WTC11 (cell line): ENCODE data around the gene GGA2. TPM values are rescaled to one million over a fixed set of nuclear protein-coding genes. Genes with fewer than 3 reads are reported as not detected.

Experiments used
- ATAC-seq: fragments of 200-7000 bp; cut with Tn5 transposase; 2 replicates; pipeline ENCODE4 v1.10.0; 2021; ENCODE audit warnings: mild to moderate bottlenecking, moderate library complexity
- CTCF ChIA-PET: fragments of 300-600 bp; sonication (Branson Sonifier 250); formaldehyde crosslinking; loops from one replicate; lab custom pipeline; 2021; ENCODE audit warnings: antibody characterized with exemption; lab: Charles Lee
- POLR2A ChIA-PET: fragments of 350-600 bp; sonication (Branson Sonifier 250); formaldehyde crosslinking; loops from one replicate; lab custom pipeline; 2021; ENCODE audit warnings: antibody characterized with exemption; lab: Charles Lee
- DNase-seq: peaks from one replicate; pipeline ENCODE4 v3.0.0; 2021; ENCODE audit warnings: low spot score
- H3K27ac Mint-ChIP-seq: 2 replicates; pipeline ENCODE4 v1.8.0; 2021; ENCODE audit warnings: mixed read lengths
- H3K27me3 Mint-ChIP-seq: 2 replicates; pipeline ENCODE4 v1.8.0; 2021; ENCODE audit warnings: low read depth, mild to moderate bottlenecking, moderate library complexity, mixed read lengths
- H3K36me3 Mint-ChIP-seq: 2 replicates; pipeline ENCODE4 v1.8.0; 2021; ENCODE audit warnings: mixed read lengths
- H3K4me1 Mint-ChIP-seq: 2 replicates; pipeline ENCODE4 v1.8.0; 2022; ENCODE audit warnings: mixed read lengths
- H3K4me3 Mint-ChIP-seq: 2 replicates; pipeline ENCODE4 v1.8.0; 2021; ENCODE audit warnings: mild to moderate bottlenecking, moderate library complexity, mixed read lengths
- H3K9me3 Mint-ChIP-seq: 2 replicates; pipeline ENCODE4 v1.8.0; 2021; ENCODE audit warnings: mixed read lengths
- KAT7 ChIP-seq: sonication (generic); formaldehyde crosslinking; IDR thresholded peaks from 2 replicates; pipeline ENCODE4 v1.8.1; 2023; ENCODE audit warnings: missing genetic modification reagents, mild to moderate bottlenecking, borderline replicate concordance
- NR1H2 ChIP-seq: sonication (generic); formaldehyde crosslinking; IDR thresholded peaks from 2 replicates; pipeline ENCODE4 v1.9.0; 2021; ENCODE audit warnings: mild to moderate bottlenecking, moderate library complexity, missing genetic modification reagents
- OVOL2 ChIP-seq: fragments of 250-450 bp; sonication (Bioruptor Pico); IDR thresholded peaks from 2 replicates; pipeline ENCODE4 v1.9.0; 2021; ENCODE audit warnings: mild to moderate bottlenecking, borderline replicate concordance
- total RNA-seq: library from RNA; stranded (reverse); gene quantifications from 3 replicates; pipeline ENCODE4 v1.2.3, GENCODE V29; 2021
- TF ChIP-seq, protein P1 (sequence below): fragments of 200-600 bp; IDR thresholded peaks from 2 replicates; pipeline ENCODE4 v1.8.0; 2022; ENCODE audit warnings: antibody characterized with exemption
- TF ChIP-seq, protein P2 (sequence below): fragments of 250-450 bp; sonication (Bioruptor Pico); IDR thresholded peaks from 2 replicates; pipeline ENCODE4 v1.8.0; 2021; ENCODE audit warnings: mild to moderate bottlenecking
- TF ChIP-seq, protein P3 (sequence below): sonication (generic); formaldehyde crosslinking; IDR thresholded peaks from 2 replicates; pipeline ENCODE4 v1.8.1; 2022; ENCODE audit warnings: mild to moderate bottlenecking, moderate library complexity, missing genetic modification reagents
- TF ChIP-seq, protein P4 (sequence below): fragments of 250-450 bp; sonication (Bioruptor Pico); IDR thresholded peaks from 2 replicates; pipeline ENCODE4 v1.9.0; 2021; ENCODE audit warnings: mild to moderate bottlenecking, borderline replicate concordance
- TF ChIP-seq, protein P5 (sequence below): sonication (generic); formaldehyde crosslinking; IDR thresholded peaks from 2 replicates; pipeline ENCODE4 v1.8.1; 2023; ENCODE audit warnings: mild to moderate bottlenecking, moderate library complexity, missing genetic modification reagents
- TF ChIP-seq, protein P6 (sequence below): sonication (generic); formaldehyde crosslinking; IDR thresholded peaks from 2 replicates; pipeline ENCODE4 v1.8.0; 2022; ENCODE audit warnings: mild to moderate bottlenecking, missing genetic modification reagents
- TF ChIP-seq, protein P7 (sequence below): sonication (generic); formaldehyde crosslinking; IDR thresholded peaks from 2 replicates; pipeline ENCODE4 v1.8.1; 2023; ENCODE audit warnings: mild to moderate bottlenecking, missing genetic modification reagents

The GGA2 gene
- total RNA-seq, 1 experiment from 2014 or later, result 107 TPM

DNA sequence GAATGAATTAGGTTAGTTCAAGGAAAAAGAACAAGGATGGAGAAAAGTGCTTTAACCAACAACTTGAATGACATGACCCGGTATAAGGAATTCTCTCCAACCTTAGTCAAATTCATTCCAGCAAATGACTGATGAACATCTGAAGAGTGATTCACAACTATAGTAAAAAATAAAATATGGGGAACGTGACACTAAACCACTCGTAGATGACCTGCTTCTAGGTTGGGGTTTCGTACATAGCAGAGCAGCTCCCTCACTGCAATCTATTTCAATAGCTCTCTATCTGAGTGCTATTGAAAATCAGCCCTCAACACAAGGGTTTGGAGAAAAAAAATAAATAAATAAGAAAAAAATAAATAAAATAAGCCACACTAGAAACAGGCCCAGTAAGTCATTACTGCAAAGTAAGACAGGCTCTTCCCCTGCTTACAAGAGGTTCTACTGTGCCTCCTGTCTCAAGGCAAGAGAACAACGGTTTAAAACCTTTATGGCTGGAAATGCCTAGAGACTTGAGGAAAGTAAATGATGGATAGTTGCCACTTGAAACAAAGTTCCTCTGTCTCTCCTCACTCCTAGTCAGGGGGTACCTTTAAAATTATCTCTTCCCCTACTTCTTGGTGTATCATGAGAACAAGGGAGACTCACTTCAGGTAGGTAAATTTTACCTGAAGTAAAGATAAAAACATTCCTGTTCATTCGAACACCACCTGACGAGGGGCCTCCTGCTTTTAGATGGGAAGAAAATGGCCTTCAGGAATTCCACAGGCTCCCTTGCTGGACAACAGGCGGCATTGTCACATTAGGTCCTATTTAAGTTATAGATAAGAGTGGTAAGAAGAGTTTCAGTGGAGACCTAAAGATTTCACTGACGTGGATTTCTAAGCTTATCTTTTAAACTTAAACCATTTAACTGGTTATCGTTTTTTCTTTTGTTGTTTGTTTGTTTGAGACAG, 77.8 kb downstream of the GGA2 start (continued):
- TF ChIP-seq, protein P1, sequence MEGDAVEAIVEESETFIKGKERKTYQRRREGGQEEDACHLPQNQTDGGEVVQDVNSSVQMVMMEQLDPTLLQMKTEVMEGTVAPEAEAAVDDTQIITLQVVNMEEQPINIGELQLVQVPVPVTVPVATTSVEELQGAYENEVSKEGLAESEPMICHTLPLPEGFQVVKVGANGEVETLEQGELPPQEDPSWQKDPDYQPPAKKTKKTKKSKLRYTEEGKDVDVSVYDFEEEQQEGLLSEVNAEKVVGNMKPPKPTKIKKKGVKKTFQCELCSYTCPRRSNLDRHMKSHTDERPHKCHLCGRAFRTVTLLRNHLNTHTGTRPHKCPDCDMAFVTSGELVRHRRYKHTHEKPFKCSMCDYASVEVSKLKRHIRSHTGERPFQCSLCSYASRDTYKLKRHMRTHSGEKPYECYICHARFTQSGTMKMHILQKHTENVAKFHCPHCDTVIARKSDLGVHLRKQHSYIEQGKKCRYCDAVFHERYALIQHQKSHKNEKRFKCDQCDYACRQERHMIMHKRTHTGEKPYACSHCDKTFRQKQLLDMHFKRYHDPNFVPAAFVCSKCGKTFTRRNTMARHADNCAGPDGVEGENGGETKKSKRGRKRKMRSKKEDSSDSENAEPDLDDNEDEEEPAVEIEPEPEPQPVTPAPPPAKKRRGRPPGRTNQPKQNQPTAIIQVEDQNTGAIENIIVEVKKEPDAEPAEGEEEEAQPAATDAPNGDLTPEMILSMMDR, result no peak
- TF ChIP-seq, protein P2, sequence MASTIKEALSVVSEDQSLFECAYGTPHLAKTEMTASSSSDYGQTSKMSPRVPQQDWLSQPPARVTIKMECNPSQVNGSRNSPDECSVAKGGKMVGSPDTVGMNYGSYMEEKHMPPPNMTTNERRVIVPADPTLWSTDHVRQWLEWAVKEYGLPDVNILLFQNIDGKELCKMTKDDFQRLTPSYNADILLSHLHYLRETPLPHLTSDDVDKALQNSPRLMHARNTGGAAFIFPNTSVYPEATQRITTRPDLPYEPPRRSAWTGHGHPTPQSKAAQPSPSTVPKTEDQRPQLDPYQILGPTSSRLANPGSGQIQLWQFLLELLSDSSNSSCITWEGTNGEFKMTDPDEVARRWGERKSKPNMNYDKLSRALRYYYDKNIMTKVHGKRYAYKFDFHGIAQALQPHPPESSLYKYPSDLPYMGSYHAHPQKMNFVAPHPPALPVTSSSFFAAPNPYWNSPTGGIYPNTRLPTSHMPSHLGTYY (CRISPR knock-in tag), result no peak
- TF ChIP-seq, protein P3, sequence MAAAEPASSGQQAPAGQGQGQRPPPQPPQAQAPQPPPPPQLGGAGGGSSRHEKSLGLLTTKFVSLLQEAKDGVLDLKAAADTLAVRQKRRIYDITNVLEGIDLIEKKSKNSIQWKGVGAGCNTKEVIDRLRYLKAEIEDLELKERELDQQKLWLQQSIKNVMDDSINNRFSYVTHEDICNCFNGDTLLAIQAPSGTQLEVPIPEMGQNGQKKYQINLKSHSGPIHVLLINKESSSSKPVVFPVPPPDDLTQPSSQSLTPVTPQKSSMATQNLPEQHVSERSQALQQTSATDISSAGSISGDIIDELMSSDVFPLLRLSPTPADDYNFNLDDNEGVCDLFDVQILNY (CRISPR knock-in tag), result no peak
- TF ChIP-seq, protein P4, sequence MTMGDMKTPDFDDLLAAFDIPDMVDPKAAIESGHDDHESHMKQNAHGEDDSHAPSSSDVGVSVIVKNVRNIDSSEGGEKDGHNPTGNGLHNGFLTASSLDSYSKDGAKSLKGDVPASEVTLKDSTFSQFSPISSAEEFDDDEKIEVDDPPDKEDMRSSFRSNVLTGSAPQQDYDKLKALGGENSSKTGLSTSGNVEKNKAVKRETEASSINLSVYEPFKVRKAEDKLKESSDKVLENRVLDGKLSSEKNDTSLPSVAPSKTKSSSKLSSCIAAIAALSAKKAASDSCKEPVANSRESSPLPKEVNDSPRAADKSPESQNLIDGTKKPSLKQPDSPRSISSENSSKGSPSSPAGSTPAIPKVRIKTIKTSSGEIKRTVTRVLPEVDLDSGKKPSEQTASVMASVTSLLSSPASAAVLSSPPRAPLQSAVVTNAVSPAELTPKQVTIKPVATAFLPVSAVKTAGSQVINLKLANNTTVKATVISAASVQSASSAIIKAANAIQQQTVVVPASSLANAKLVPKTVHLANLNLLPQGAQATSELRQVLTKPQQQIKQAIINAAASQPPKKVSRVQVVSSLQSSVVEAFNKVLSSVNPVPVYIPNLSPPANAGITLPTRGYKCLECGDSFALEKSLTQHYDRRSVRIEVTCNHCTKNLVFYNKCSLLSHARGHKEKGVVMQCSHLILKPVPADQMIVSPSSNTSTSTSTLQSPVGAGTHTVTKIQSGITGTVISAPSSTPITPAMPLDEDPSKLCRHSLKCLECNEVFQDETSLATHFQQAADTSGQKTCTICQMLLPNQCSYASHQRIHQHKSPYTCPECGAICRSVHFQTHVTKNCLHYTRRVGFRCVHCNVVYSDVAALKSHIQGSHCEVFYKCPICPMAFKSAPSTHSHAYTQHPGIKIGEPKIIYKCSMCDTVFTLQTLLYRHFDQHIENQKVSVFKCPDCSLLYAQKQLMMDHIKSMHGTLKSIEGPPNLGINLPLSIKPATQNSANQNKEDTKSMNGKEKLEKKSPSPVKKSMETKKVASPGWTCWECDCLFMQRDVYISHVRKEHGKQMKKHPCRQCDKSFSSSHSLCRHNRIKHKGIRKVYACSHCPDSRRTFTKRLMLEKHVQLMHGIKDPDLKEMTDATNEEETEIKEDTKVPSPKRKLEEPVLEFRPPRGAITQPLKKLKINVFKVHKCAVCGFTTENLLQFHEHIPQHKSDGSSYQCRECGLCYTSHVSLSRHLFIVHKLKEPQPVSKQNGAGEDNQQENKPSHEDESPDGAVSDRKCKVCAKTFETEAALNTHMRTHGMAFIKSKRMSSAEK, result no peak

DNA sequence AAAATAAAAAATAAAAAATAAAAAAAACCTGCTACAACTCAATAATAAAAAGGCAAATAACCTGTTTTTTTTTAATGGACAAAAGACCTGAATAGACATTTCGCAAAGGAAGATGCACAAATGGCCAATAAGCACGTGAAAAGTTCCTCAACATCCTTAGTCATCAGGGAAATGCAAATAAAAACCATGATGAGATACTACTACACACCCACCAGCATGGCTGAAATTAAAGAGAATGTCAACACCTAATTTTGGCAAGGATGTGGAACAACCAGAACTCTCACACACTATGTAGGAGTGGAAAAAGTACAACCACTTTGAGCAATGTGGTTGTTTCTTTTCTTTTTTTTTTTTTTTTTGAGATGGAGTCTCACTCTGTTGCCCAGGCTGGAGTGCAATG, 81.9 kb downstream of the GGA2 start:
- no peak overlapping the region for H3K4me3 Mint-ChIP-seq
- ATAC-seq (no peak), DNase-seq (no peak)
- CTCF ChIA-PET, result no interaction called here
- no peak overlapping the region for H3K27ac Mint-ChIP-seq
- H3K4me1 Mint-ChIP-seq, result peaks cover 2% of the 10 kb centered on the region; the same call in 1 of the 2 replicates
- TF ChIP-seq NR1H2 (CRISPR knock-in tag), result no peak
- TF ChIP-seq, protein P1, result no peak
- TF ChIP-seq, protein P5, sequence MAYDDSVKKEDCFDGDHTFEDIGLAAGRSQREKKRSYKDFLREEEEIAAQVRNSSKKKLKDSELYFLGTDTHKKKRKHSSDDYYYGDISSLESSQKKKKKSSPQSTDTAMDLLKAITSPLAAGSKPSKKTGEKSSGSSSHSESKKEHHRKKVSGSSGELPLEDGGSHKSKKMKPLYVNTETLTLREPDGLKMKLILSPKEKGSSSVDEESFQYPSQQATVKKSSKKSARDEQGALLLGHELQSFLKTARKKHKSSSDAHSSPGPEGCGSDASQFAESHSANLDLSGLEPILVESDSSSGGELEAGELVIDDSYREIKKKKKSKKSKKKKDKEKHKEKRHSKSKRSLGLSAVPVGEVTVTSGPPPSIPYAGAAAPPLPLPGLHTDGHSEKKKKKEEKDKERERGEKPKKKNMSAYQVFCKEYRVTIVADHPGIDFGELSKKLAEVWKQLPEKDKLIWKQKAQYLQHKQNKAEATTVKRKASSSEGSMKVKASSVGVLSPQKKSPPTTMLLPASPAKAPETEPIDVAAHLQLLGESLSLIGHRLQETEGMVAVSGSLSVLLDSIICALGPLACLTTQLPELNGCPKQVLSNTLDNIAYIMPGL (CRISPR knock-in tag), result no peak
- TF ChIP-seq KAT7 (CRISPR knock-in tag), result no peak
- TF ChIP-seq, protein P6, sequence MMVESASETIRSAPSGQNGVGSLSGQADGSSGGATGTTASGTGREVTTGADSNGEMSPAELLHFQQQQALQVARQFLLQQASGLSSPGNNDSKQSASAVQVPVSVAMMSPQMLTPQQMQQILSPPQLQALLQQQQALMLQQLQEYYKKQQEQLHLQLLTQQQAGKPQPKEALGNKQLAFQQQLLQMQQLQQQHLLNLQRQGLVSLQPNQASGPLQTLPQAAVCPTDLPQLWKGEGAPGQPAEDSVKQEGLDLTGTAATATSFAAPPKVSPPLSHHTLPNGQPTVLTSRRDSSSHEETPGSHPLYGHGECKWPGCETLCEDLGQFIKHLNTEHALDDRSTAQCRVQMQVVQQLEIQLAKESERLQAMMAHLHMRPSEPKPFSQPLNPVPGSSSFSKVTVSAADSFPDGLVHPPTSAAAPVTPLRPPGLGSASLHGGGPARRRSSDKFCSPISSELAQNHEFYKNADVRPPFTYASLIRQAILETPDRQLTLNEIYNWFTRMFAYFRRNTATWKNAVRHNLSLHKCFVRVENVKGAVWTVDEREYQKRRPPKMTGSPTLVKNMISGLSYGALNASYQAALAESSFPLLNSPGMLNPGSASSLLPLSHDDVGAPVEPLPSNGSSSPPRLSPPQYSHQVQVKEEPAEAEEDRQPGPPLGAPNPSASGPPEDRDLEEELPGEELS (CRISPR knock-in tag), result no peak
- TF ChIP-seq OVOL2 (CRISPR knock-in tag), result no peak
- TF ChIP-seq, protein P7, sequence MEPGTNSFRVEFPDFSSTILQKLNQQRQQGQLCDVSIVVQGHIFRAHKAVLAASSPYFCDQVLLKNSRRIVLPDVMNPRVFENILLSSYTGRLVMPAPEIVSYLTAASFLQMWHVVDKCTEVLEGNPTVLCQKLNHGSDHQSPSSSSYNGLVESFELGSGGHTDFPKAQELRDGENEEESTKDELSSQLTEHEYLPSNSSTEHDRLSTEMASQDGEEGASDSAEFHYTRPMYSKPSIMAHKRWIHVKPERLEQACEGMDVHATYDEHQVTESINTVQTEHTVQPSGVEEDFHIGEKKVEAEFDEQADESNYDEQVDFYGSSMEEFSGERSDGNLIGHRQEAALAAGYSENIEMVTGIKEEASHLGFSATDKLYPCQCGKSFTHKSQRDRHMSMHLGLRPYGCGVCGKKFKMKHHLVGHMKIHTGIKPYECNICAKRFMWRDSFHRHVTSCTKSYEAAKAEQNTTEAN (CRISPR knock-in tag), result no peak
- TF ChIP-seq, all 79 proteins: peak for 0
- POLR2A ChIA-PET, result no interaction called here
- Mint-ChIP-seq H3K27me3 (no peaks in the 10 kb centered on the region), H3K9me3 (no peaks in the 10 kb centered on the region), H3K36me3 (peaks cover 40% of the 10 kb centered on the region)
